Stimulated activated CD4-positive, alpha-beta T cell treated with anti-CD3 and anti-CD28 coated beads, Interleukin-4, amount 100 ng/mL, for 4 hours (primary cell): Measurements from ENCODE around the gene DAND5.
A peak's percentile ranks its signal among the peaks of the same experiment; 100 is the strongest.
"Not testable (repeated sequence)": the region's sequence is repeated elsewhere in the genome, so short reads cannot be mapped to it uniquely, and the experiment has no call there.

ENCODE experiments used
- DNase-seq, 2 experiments: peaks; one replicate each; pipeline ENCODE4 v3.0.0-alpha.2; 2020

Gene DAND5

DNA sequence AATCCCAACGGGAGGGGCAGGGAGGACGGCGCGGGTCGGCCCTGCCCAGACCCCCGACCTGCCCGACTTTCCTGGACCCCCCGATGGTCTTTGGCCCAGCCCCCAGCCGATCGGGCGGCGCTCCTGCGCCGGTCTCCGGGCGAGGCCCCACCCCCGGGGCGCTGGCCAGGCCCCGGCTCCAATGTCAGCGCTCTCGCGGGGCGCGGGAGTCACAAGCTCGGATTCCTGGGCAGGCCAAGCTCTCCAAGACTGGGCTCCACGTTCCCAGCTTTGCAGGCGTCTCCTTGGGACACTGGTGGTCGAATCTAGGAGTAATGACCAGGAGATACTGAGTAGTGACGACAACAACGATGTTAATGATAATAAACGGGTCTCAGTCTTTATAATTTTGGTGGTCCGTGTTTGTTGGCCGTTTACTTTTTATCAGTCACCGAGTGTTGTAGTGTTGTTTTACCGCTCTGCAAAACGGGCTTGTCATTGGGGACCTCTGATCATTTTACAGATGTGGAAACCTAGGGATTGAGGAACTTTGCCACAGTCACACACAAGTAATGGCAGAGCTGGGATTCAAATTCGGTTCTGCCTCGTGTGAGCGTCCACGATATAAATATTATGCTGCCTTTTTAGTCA lies 23.2 kb upstream of the DAND5 start:
- peak; percentile 40 to 57 for DNase-seq

DNA sequence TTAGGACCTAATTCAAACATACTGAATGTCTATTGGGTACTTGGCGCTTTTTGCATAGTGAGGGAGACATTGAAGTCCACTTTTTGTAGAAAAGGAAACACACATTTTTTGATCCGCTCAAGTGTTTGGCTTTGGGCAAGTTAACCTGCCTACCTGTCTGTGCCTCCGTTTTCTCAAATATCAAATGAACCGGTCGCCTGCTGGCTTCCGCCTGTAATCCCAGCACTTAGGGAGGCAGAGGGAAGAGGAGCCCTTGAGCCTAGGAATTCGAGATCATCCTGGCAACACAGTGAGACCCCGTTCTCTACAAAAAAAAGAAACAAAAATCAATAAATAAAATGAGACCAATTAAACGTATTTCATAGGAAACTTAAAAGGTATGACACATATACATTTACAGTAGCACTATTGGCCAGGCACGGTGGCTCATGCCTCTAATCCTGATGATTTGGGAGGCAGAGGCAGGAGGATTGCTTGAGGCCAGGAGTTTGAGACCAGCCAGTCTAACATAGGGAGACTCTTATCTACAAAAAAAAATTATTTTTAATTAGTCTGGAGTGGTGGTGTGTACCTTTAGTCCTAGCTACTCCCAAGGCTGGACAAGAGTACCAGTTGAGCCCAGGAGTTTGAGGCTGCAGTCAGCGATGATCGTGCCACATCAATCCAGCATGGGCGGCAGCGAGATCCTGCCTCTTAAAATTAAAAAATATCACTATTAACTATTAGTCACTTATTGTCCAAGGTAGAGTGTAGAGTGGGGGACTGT lies 22.5 kb upstream of the DAND5 start:
- no peak for DNase-seq

DNA sequence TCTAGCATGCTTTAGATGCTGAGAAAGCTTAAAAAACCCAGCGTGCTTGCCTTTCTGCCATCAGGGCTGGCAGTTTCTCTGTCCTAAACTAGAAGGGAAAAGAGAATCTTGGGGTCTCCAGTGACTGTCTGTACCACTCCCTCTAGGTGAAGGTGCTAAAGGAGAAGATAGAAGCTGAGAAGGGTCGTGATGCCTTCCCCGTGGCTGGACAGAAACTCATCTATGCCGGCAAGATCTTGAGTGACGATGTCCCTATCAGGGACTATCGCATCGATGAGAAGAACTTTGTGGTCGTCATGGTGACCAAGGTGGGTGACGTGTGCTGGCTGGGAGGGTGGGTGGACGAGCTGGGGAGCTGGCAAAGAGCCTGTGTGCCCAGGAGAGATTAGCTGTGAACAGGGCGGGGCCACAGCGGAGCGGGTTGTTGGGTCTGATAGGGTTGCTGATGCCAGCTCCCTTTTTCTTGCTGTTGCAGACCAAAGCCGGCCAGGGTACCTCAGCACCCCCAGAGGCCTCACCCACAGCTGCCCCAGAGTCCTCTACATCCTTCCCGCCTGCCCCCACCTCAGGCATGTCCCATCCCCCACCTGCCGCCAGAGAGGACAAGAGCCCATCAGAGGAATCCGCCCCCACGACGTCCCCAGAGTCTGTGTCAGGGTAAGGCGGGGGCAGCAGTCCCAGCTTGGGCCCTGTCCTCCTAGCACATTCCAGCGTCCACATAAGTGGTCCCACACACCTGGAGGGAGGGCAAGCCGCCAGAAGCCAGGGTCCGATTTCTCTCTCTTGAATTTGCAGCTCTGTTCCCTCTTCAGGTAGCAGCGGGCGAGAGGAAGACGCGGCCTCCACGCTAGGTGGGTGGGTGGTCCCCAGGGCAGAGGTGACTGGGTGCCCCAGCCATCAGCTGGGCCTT lies 21.4 kb upstream of the DAND5 start:
- DNase-seq = no peak

DNA sequence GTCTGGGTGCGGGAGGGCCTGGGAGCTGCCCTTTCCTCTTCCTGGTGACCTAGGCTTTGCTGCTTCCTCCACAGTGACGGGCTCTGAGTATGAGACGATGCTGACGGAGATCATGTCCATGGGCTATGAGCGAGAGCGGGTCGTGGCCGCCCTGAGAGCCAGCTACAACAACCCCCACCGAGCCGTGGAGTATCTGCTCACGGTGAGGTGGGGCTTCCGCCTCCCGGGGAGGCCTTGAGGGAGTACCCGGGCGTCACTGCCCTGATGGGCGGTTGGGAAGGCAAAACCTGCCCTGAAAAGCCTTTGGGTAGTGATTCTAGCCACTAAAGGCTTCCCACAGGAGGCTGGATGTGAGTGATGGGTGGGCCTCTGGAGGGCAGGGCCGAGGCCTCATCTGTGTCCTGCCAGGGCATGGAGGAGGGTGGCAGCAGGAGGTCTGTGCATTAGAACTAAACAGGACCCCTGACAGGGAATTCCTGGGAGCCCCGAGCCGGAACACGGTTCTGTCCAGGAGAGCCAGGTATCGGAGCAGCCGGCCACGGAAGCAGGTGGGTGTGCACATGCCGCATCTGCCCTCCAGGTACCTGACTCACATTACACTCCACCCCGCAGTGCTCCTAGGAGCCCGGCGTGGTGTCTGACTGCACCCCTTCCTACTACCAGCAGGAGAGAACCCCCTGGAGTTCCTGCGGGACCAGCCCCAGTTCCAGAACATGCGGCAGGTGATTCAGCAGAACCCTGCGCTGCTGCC lies 20.6 kb upstream of the DAND5 start:
- no peak for DNase-seq

DNA sequence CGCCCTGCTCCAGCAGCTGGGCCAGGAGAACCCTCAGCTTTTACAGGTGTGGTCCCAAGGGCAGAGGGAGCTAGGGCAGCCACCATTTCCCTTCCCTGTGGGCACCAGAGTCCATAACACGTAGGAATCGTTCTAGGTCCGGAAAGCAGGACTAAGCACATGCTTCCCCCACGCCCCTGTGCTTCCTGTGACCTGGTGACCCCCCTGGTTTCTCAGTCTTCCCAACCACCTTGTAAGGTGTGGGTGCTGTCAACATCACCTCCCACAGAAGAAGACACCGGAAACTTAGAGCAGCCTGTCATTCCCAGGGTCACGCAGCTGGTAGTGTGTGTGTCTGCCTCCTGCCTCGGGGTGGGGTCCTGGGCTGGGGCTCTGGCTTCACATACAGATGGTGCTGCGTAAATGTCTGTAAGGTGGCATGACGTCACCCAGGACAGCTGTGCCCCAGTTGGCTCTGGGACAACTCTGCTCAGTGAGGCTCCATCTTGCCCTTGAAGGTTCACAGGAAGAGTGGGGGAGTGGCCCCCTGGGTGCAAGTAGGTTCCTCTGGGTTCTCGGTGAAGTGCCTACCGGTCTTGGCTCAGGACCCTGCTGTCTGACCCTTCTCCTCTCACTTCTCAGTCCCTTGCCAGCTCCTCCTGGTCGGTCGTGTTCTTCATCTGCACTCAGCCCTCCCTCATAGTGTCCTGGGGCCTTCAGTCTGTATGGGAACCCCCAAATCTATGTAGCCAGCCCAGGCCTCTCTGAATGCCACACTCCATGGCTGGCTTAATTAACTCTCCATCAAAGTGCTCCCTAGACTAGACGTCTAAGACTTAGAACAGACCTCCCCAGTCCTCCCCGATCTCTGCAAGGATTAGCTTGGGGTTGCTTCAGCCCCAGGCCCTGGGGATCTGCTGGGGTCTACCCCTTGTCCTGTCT lies 19.8 kb upstream of the DAND5 start:
- DNase-seq = no peak

DNA sequence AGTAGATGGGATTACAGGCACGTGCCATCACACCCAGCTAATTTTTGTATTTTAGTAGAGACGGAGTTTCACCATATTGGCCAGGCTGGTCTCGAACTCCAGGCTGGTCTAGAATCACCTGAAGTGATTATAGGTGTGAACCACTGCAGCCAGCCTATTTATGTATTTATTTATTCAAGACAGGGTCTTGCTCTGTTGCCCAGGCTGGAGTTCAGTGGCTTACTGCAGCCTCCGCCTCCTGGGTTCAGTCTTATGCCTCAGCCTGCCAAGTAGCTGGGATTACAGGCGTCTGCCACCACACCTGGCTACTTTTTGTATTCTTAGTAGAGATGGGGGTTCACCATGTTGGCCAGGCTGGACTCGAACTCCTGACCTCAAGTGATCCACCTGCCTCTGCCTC lies 17.3 kb upstream of the DAND5 start:
- DNase-seq = not testable (repeated sequence)

DNA sequence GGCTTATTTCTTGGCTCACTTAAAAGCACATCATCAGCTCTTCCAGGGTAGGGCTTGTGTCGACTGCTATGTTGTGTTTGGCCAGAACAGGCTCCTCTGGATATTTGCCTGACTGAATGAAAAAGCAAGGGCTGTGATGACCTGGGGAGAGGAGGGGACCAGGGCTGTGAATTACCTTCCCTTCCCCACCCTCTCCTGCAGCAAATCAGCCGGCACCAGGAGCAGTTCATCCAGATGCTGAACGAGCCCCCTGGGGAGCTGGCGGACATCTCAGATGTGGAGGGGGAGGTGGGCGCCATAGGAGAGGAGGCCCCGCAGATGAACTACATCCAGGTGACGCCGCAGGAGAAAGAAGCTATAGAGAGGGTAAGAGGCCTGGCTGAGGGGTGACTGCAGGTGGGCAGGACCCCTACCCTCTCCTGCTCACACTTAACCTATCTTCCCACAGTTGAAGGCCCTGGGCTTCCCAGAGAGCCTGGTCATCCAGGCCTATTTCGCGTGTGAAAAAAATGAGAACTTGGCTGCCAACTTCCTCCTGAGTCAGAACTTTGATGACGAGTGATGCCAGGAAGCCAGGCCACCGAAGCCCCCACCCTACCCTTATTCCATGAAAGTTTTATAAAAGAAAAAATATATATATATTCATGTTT lies 16.8 kb upstream of the DAND5 start:
- DNase-seq = no peak

DNA sequence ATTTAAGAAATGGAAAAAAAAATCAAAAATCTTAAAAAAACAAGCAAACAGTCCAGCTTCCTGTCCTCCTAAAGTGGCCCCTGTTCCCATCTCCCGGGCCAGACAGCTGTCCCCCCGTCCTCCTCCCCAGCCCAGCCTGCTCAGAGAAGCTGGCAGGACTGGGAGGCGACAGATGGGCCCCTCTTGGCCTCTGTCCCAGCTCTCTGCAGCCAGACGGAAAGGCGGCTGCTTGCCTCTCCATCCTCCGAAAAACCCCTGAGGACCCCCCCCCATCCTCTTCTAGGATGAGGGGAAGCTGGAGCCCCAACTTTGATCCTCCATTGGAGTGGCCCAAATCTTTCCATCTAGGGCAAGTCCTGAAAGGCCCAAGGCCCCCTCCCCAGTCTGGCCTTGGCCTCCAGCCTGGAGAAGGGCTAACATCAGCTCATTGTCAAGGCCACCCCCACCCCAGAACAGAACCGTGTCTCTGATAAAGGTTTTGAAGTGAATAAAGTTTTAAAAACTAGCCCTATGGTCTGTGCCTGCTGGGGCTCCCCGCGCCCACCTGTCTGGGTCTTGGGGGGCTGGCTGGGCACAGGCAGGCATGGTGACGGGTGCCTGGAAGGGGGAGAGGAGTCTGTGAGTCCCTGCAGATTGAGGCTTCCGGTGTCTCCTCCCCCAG lies 16.1 kb upstream of the DAND5 start:
- DNase-seq = no peak

DNA sequence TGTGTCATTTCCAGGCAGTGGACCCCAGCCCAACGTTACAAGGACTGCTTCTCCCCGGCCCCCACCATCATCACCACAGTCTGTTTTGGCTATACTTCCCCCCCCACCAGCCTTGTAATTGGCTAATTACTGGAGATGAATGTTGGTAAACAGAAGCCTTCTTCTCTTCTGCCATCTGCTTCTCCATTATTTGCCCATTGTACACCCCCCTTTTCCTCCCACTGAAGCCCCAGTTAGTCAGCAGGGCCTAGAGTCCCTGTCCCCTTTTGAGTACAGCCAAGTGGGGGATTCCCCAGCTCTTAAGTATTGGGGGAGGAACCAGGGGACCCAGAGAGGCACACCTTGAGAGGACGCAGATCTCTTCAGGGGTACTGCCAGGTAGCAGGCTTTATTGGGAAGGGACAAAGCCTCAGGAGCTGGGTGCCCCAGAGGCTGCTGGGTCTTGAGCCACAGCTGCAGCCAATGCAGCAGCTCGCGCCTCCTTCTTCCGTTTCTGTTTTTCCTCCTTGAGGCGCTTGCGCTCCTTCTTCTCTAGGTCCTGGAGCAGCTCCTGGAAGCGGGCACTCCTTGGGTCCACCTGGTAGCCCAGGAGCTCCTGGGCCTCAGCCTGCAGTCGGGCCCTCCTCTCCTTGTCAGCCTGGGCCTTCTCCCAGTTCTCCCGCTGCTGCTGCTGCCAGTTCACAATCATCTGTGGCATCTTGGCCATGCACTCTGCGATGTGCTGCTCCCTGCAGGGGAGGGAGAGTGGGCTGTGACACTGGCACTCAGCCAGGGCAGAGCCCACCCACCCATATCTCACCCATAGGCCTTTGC lies 15.4 kb upstream of the DAND5 start:
- no peak for DNase-seq

DNA sequence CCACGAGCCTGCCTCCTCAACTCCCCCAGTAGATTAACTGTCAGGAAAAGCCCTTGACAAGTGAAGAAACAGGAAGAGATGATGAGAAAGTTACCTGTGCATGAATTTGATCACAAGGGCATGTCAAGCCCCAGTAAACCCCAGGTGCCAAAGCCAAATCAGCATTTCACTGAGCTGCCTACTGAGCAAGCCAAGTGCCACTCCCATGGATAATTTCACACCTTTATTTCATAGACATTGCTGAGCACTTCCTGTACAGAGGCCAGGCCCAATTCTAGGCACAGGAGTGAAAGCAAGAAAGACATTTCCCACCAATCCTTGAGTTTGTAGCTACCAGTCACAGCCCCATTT lies 14.8 kb upstream of the DAND5 start:
- DNase-seq = no peak

DNA sequence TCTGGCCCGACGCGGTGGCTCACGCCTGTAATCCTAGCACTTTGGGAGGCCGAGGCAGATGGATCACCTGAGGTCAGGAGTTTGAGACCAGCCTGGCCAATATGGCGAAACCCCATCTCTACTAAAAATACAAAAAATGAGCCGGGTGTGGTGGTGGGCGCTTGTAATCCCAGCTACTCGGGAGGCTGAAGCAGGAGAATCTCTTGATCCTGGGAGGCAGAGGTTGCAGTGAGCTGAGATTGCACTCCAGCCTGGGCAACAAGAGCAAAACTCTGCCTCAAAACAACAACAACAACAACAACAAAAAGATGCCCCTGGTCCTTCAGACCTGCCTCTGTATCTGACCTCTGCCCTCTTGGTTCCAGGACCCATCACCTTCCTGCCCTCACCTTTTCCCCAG lies 13.8 kb upstream of the DAND5 start:
- not testable (repeated sequence) for DNase-seq

DNA sequence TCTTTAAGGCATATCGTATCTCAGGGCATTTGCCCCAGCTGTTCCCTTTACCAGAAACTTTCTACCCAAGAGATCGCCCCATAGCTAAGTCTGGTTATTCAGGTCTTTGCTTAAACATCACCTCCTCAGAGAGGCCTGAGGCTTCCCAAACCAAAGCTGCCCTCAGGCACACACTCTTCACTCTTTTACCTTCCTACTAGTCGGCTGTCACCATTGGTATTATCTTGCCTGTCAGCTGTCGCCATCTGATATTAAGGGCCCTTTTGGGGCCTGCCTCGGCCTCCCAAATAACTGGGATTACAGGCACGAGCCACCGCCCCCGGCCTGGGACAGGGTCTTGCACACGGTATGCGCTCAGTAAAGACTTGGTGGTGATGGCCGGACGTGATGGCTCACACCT lies 13.4 kb upstream of the DAND5 start:
- no peak for DNase-seq

DNA sequence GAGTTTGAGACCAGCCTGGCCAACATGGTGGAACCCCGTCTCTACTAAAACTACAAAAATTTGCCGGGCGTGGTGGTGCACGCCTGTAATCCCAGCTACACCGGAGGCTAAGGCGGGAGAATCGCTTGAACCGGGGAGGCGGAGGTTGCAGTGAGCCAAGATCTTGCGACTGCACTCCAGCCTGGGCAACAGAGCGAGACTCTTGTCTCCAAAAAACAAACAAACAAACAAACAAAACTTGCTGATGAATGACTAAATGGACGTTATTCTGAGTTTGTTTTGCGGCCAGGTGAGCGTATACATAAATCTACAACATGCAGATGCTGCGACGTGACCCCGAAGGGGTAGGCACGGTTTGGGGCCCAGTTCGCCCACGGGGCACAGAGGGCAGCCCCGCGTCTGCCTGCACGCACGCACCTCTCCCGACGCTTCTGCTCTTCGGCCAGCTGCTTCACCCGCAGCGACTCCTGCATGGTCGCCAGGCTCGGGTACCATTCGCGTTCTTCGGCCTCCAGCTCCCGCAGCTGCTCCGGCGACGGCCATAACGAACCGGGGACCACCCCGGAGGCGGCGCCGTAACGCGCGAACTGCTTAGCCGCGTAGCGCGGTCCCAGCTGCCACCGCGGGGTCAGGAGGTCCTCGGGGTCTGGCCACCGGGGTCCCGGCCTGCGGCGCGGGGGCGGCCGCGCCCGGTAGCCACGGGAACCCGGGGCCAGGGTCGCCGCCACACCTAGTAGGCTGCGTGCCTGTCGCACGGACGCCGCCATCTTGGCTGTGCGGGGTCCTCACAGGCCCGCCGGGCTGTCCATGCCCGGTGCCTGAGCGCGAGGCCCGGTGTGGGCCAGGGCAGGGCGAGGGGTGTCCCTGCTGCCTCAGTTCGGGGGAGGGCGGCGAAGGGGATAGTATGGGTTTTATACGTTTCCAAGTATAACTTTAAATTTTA lies 12.7 kb upstream of the DAND5 start, which contains the start of gene GADD45GIP1:
TSS of gene GADD45GIP1 (minus strand) at position 778 of the 943 bp plus-strand sequence. CDS start at position 767, 11 bp downstream.
- DNase-seq = peak; percentile 82 to 86

DNA sequence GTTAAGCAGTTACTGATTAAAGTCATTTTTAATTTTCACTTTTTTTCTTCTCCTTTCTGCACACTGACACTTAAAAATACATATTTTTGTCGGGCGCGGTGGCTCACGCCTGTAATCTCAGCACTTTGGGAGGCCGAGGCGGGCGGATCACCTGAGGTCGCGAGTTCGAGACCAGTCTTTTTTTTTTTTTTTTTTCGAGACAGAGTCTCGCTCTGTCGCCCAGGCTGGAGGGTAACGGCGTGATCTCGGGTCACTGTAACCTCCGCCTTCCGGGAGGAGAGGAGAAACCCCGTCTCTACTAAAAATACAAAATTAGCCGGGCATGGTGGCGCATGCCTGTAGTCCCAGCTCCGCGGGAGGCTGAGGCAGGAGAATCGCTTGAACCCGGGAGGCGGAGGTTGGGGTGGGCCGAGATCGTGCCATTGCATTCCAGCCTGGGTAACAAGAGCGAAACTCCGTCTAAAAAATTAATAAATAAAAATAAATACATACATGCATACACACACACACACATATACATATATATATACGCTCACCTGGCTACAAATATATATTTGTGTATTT lies 11.9 kb upstream of the DAND5 start:
- DNase-seq = not testable (repeated sequence)

DNA sequence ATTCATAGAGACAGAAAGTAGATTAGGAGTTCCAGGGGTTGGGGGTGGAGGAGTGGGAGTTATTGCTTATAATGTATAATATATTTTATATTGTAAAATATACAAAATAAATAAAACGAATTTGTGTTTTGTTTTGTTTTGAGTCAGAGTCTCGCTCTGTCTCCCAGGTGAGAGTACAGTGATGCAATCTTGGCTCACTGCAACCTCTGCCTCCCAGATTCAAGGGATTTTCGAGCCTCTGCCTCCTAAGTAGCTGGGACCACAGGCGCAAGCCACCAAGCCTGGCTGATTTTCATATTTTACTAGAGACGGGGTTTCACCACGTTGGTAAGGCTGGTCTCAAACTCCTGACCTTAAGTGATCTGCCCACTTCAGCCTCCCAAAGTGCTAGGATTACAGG lies 9.9 kb upstream of the DAND5 start:
- DNase-seq = no peak

DNA sequence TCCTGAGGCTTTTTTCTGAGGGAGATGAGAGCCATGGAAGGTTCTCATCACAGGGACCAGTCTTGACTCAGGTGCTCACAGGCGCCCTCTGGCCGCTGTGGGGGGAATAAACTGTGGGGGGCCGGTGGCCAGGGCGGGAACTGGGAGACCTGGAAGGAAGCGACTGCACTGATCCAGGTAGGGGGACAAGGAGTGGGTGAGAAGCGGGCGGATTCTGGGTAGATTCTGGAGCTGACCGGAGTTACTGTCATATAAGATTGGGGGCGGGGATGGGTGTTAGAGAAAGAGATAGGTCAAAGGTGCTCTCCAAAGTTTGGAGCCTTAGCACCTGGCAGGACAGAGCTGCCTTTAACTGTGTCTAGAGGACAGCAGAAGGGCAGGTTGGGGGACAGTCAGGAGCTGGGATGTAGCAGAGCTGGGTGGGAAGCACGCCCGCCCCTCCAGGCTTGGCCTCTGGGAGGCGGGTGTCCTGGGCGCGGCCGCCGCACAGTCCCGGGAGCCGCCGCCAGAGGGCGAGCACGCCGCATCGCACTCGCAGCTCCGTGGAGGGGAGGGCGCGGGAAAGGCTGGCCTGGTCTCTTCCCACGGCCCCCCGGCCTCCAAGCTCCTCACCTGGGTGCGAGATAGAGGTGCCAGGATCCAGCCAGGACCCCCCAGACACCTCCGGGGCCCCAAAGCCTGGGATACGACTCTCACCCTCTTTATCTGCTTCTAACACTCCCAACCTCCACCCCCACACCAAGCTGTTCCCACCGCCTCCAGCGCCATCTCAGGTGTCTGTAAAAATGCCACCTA lies 4.2 kb upstream of the DAND5 start:
- DNase-seq = peak; percentile 75 to 82

DNA sequence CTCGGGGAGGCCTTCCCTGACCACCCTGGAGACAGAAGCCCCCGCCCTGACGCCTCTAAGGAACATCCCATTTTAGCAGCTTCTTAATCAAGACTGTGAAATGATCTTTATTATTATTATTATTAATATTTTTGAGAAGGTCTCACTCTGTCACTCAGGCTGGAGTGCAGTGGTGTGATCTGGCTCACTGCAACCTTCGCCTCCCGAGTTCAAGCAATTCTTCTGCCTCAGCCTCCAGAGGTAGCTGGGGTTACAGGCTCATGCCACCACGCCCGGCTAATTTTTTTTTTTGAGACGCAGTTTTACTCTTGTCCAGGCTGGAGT lies 3.6 kb upstream of the DAND5 start:
- DNase-seq = no peak
